HG03025 (cell line): ENCODE measurements around the gene ATG13.
"Not testable (repeated sequence)": the region's sequence is repeated elsewhere in the genome, so short reads cannot be mapped to it uniquely, and the experiment has no call there.

ENCODE experiments used
- ATAC-seq: cut with Tn5 transposase; IDR thresholded peaks from one replicate; pipeline ENCODE4 v1.9.1; 2021; ENCODE audit warnings: mild to moderate bottlenecking, moderate library complexity; ENCODE audit not compliant: unreplicated experiment, low FRiP score

ATG13 gene

GRCh38 chr11:46642627-46643335, 25.4 kb downstream of the ATG13 start:
- ATAC-seq: no peak

GRCh38 chr11:46643531-46643930, 26.2 kb downstream of the ATG13 start:
- no peak for ATAC-seq

GRCh38 chr11:46643986-46644385, 26.6 kb downstream of the ATG13 start:
- no peak for ATAC-seq

- no peak for ATAC-seq
Measured at GRCh38 chr11:46649180-46649738, 31.9 kb downstream of the ATG13 start.

GRCh38 chr11:46655631-46656030, 38.3 kb downstream of the ATG13 start:
- no peak for ATAC-seq

- no peak for ATAC-seq
Measured at GRCh38 chr11:46657186-46657585, 39.8 kb downstream of the ATG13 start.

DNA sequence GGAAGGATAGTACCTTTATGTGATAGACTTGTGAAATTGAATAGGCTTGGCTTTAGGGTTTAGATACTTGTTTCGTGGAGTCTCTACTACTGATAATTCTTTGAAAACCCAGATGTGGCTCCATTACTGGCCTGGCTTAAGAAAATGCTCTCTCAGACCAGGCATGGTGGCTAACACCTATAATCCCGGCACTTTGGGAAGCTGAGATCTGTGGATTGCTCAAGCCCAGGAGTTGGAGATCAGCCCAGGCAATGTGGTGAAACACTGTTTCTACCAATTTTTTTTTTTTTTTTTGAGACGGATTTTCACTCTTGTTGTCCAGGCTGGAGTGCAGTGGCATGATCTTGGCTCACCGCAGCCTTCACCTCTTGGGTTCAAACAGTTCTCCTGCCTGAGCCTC, 40.9 kb downstream of the ATG13 start:
- ATAC-seq: no peak

DNA sequence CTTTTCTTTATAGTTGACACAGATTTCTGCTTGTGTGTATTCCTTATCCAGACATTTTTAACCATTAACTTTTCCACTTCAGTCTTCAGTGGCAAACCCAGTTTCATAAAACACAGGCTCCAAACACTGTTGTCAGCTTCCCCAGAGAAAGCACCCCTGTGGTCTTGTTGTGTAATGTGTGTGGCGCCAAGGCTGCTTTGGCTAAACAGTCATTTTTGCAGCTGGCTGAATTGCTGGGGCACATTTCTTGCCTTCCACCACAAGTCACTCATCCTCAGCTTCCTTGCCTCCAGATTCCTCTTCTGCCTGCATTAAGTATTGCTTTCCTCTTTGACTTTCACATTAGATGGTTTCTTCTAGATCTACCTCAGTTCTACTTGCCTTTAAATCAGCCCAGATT, 42.6 kb downstream of the ATG13 start:
- no peak for ATAC-seq

- ATAC-seq: no peak
Measured at GRCh38 chr11:46661836-46662235, 44.5 kb downstream of the ATG13 start.

DNA sequence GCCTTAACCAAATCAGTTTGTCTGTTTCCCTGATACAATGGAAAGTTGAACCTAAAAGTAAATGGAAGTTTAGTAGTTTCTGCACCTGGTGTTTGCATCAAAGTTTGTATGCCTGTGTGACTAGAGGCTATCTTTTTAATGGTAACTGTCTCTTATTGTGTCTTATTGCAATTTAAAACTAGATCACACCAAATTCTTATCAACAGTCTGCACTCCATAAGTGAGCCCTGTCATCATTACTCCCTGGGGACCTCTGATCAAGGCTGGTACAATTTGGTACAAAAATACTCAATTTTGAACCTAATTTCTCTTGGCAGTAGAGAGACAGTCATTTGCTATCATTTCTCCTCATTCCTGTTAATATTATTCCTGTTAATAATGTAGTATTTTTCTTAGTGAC, 45.0 kb downstream of the ATG13 start:
- no peak for ATAC-seq

DNA sequence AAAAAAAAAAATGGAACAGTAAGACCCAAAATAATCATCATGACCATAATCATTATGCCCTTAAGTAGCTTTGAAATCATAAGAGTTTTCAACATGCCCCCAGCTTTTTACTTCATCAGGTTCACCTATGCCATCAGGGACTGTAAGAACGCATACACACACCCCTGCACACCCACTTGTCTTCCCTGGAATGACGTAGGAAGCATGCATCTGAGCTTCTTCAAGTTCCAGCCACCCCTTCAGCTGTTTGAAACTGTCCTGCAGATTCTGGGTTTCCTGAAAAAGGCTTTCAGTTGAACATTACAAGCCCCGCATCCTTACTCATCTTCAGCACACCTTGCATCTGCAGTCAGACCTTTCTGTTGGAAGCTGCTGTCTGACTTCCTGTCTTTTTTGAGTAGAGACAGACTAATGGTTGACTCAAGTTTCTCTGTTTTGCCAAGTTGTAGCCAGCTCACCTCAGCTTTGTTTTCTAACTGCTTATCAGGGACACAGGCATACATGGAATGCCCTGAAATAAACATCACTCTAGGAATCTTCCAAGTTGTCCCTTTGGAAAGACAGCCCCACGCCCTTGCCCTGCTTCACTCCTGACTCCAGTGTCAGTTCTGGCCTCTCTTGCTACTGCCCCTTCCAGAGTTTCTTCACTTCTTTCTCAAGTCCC, 46.1 kb downstream of the ATG13 start:
- no peak for ATAC-seq

DNA sequence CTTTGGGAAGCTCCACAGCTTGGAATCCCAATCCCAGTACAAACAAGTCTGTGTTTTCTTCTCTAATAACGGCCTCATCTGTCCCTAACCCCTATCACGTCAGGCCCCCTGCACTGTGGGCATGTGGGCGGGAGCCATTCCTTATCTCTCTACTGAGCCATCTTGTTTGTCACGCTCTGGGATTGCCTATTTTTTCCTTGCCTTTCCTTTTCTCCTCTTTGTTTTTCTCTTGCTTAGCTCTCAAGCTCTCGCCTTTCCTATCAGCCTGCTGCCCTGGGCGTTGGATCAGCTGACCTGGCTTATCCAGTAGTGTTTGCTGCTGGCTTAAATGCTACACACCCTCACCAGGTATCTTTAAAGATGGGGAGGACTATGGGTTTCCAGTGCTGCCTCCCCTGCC, 47.3 kb downstream of the ATG13 start:
- ATAC-seq: no peak

DNA sequence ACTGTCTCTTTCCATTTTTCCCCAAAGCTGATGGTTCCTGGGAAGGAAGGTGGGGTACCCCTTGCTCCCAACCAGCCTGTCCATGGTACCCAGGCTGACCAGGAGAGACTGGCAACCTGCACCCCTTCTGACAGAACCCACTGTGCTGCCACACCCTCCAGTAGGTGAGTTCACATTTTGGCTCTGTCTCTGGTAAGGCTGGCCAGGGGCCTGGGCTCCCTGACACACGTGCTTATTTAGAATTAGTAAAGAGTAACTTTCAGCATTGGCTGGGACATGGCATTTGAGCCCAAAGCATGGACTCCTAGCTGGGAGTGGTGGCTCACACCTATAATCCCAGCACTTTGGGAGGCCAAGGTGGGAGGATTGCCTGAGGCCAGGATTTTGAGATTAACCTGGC, 48.0 kb downstream of the ATG13 start:
- no peak for ATAC-seq

- ATAC-seq: no peak
Measured at GRCh38 chr11:46666516-46666915, 49.2 kb downstream of the ATG13 start.

DNA sequence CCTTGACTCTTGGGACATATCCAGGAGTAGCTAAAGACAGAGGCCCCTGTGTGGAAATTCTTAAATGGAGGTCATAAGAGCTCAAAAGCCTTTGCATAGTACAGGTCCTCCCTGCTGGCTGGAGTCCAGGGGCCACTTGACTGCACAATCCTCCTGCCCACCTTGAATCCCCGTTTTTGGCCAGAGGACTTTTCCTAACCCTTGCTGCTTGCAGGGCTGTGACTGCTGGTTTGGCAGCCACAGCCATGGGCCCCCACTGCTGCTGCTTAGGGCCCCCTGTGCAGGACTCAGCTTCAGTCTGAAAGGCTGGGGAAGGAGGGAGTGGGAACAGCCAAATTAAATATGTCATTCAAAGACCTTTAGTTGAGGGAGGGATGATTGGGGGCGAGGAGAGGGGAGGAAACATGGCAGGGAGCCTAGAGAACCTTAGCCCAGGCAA, 49.7 kb downstream of the ATG13 start:
- no peak for ATAC-seq

GRCh38 chr11:46668480-46669085, 51.2 kb downstream of the ATG13 start:
- ATAC-seq: no peak

DNA sequence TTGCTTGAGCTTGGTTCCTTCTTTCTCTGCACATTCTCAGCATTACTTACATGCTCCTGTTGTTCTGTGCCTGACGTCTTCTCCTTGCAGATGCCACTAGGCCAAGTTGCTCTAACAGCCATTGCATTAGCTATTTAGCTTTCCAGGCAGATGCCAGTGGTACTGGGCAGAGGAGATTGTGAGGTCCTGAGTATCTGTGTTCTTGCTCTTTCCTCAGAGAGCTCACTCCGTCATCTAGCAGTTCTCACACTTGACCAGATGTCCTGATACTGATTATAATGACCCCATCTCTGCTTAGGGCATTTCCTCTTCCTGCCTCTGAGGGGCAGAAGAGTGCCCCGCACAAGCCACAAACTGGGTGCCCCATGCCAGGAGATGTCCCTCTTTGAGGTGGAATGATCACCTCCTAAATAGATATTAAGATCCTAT, 52.4 kb downstream of the ATG13 start:
- no peak for ATAC-seq

DNA sequence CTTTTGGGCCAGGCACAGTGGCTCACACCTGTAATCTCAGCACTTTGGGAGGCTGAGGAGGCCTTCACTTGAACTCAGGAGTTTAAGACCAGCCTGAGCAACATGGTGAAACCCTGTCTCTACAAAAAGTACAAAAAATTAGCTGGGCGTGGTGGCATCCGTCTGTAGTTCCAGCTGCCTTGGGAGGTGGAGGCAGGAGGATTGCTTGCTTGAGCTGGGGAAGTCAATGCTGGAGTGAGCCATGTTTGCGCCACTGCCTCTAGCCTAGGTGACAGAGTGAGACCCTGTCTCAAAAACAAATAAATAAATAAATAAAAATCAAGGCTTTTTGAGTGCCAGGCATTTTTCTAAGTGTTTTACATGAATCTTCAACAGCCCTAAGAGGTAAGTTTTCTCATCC, 53.2 kb downstream of the ATG13 start:
- ATAC-seq: not testable (repeated sequence)

- no peak for ATAC-seq
Measured at GRCh38 chr11:46671958-46672315, 54.6 kb downstream of the ATG13 start.

DNA sequence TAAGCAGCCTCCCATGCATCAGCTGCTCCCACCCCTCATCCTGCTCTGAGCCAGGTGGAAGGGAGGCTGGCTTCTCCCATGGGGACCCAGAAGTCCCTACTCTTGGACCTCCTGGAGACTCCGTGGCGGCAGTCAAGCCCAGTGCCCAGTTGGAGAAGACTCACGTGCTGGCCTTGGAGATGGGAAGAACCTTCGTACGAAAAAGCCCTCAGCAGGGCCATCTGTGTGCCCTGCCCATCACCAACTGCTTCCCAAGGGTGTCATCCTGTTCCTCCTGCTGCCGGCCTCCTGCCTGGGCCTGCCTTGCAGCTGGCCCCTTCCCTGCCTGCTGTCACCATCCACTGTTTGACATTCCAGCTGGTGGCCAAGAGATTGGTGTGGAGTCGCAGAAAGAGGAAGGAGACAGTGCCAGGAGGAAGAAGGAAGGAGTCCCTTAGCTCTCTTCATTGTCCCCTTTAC, 55.1 kb downstream of the ATG13 start:
- ATAC-seq: no peak

DNA sequence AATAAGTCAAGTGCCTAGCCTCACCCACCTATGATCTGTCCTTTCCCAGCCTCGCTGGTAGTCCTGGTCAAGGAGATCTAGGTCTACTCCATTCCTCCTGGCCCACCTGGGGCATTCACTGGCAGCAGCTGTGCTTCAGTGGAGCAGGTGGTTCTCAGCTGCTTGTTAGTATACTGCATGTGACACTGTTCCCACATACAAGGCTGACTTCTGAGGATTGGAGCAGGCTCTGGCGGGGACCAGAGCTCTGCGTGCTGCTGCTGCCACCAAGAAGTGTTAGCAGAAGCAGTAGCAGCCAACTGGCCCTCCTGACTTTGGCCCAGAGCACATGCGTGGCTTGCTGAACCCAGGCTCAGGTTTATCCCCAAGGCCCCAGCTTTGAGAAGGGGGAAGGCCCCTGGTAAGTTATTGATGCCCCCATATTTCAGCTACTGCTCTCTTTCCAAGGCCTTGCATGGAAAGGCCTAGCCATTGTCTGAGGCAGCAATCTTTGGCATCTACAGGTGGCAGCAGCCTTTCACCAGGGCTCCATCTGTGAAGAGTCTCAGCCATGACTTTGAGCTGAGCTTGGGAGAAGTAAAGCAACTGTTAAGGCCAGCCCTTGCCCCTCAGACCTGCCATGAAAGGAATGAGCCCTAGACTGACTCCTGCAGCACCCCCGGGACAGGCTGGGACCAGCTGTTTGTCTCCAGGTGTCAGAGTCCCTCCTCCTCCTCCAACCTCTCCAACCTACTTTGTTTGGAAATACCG, 56.5 kb downstream of the ATG13 start:
- no peak for ATAC-seq
